ENCODE measurements around the gene LAMA2. TPM values are rescaled to one million over a fixed set of nuclear protein-coding genes. Genes with fewer than 3 reads are reported as not detected.

The LAMA2 gene
- total and polyA plus RNA-seq, 2 of the 8 experiments (the other 6 are each of a cell fraction or from before 2014, with no cell fraction given): 1.3 to 3.8 TPM

DNA sequence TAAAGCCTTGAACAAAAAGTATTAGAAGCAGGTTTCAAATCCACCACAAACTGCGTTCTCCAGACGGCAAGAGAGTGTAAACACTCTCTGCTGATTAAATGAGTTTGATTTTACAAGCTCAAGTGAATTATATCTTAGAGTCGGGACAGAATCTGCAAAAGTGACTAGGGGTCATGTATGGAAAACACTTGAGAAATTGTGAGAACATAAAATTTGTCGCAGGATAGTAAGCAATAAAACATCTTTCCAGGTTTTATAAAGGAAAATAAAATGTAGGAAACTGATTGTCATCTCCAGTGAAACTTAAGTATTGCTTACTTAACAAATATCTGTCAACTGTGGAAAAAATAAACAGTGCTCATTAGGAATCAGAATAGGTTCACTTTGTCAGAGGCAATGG is 452.9 kb downstream of the LAMA2 start (continued):
- TF ChIP-seq, protein P1, sequence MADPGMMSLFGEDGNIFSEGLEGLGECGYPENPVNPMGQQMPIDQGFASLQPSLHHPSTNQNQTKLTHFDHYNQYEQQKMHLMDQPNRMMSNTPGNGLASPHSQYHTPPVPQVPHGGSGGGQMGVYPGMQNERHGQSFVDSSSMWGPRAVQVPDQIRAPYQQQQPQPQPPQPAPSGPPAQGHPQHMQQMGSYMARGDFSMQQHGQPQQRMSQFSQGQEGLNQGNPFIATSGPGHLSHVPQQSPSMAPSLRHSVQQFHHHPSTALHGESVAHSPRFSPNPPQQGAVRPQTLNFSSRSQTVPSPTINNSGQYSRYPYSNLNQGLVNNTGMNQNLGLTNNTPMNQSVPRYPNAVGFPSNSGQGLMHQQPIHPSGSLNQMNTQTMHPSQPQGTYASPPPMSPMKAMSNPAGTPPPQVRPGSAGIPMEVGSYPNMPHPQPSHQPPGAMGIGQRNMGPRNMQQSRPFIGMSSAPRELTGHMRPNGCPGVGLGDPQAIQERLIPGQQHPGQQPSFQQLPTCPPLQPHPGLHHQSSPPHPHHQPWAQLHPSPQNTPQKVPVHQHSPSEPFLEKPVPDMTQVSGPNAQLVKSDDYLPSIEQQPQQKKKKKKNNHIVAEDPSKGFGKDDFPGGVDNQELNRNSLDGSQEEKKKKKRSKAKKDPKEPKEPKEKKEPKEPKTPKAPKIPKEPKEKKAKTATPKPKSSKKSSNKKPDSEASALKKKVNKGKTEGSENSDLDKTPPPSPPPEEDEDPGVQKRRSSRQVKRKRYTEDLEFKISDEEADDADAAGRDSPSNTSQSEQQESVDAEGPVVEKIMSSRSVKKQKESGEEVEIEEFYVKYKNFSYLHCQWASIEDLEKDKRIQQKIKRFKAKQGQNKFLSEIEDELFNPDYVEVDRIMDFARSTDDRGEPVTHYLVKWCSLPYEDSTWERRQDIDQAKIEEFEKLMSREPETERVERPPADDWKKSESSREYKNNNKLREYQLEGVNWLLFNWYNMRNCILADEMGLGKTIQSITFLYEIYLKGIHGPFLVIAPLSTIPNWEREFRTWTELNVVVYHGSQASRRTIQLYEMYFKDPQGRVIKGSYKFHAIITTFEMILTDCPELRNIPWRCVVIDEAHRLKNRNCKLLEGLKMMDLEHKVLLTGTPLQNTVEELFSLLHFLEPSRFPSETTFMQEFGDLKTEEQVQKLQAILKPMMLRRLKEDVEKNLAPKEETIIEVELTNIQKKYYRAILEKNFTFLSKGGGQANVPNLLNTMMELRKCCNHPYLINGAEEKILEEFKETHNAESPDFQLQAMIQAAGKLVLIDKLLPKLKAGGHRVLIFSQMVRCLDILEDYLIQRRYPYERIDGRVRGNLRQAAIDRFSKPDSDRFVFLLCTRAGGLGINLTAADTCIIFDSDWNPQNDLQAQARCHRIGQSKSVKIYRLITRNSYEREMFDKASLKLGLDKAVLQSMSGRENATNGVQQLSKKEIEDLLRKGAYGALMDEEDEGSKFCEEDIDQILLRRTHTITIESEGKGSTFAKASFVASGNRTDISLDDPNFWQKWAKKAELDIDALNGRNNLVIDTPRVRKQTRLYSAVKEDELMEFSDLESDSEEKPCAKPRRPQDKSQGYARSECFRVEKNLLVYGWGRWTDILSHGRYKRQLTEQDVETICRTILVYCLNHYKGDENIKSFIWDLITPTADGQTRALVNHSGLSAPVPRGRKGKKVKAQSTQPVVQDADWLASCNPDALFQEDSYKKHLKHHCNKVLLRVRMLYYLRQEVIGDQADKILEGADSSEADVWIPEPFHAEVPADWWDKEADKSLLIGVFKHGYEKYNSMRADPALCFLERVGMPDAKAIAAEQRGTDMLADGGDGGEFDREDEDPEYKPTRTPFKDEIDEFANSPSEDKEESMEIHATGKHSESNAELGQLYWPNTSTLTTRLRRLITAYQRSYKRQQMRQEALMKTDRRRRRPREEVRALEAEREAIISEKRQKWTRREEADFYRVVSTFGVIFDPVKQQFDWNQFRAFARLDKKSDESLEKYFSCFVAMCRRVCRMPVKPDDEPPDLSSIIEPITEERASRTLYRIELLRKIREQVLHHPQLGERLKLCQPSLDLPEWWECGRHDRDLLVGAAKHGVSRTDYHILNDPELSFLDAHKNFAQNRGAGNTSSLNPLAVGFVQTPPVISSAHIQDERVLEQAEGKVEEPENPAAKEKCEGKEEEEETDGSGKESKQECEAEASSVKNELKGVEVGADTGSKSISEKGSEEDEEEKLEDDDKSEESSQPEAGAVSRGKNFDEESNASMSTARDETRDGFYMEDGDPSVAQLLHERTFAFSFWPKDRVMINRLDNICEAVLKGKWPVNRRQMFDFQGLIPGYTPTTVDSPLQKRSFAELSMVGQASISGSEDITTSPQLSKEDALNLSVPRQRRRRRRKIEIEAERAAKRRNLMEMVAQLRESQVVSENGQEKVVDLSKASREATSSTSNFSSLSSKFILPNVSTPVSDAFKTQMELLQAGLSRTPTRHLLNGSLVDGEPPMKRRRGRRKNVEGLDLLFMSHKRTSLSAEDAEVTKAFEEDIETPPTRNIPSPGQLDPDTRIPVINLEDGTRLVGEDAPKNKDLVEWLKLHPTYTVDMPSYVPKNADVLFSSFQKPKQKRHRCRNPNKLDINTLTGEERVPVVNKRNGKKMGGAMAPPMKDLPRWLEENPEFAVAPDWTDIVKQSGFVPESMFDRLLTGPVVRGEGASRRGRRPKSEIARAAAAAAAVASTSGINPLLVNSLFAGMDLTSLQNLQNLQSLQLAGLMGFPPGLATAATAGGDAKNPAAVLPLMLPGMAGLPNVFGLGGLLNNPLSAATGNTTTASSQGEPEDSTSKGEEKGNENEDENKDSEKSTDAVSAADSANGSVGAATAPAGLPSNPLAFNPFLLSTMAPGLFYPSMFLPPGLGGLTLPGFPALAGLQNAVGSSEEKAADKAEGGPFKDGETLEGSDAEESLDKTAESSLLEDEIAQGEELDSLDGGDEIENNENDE (IDR thresholded peaks at IDR 0.05; ENCODE audit: insufficient replicate concordance, low read length): no peak
- TF ChIP-seq KDM5A (IDR thresholded peaks at IDR 0.05; ENCODE audit: low read length) (no peak), BACH1 (IDR thresholded peaks at IDR 0.05; ENCODE audit: low read length) (no peak), CEBPB (IDR thresholded peaks at IDR 0.05; ENCODE audit: low read depth, low read length) (no peak), POLR2A (IDR thresholded peaks at IDR 0.05; ENCODE audit: control extremely low read depth in 1 of 2, low read depth in 2 of 2, low read length in 2 of 2) (no peak), PHF8 (conservative IDR thresholded peaks at IDR 0.05; ENCODE audit: low read depth, low read length) (no peak), TBP (IDR thresholded peaks at IDR 0.05; ENCODE audit: low read depth, low read length) (no peak)
